Body of pancreas (tissue), 4 donors: ENCODE data around the gene ARL16.

ENCODE experiments used
- CTCF ChIP-seq, 7 experiments: fragments of 450-650 bp in 4 of 7; fragments of 200-600 bp in 3 of 7; sonication (generic) in 3 of 7; IDR thresholded peaks; one replicate each; pipeline ENCODE4 v1.5.1; 2016 to 2019; ENCODE audit warnings: antibody characterized with exemption in 7 of 7
- POLR2A ChIP-seq, 3 donors: fragments of 450-650 bp; IDR thresholded peaks; one replicate each; pipeline ENCODE4 v1.6.1; 2016; ENCODE audit warnings: antibody characterized with exemption in 3 of 3, mild to moderate bottlenecking in 2 of 3

DNA sequence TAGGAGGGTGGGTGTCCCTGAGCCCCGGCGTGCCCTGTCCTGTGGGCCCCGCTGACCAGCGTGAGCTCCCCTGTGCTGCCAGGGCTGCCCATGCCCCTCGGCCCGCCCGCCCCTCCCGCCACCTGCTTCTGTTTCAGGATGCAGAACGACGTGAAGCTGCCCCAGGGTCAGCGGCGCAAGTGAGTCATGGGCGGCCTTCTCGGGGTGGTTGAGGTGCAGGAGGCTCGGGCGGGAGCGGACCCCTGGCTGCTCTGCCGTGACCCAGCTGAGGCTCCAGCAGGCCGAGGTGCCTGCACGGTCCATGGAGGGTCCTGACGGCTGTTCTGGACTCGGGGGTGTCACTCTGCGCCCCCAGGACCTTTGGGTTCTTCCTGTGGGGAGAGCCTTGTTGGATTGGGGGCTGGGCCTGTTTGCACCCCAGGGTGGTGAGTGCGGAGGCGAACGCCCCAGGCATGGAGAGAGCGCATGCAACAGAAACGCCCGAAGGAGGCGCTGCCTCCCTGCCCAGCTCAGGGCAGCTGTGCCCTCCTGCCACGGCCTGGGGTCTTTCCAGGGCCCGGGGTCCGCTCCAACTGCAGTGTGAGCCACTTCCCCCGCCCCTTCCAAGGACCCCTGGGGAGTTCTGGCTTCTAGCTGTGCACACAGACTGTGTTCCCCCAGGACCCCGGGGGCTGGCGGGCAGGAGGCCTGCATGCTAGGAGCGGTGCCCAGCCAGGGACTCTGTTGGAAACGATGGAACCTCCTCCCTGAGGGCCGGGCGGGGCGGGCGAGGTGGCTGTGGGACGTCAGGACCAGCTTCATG lies 32.5 kb upstream of the ARL16 start:
- TF ChIP-seq CTCF (IDR thresholded peaks at IDR 0.05) (no peak), POLR2A (IDR thresholded peaks at IDR 0.05) (no peak)
